Suppressor macrophage treated with lipopolysaccharide for 1 hour (primary cell): Measurements from ENCODE around the gene PCDHA7.
"Not testable (repeated sequence)": the region's sequence is repeated elsewhere in the genome, so short reads cannot be mapped to it uniquely, and the experiment has no call there.

Source experiments
- DNase-seq, 3 donors: peaks; one replicate each; pipeline ENCODE4 v3.0.0-alpha.2; 2020 to 2022

PCDHA7 gene

GRCh38 chr5:140833993-140834392 lies at the start of gene PCDHA7:
Gene PCDHA7, plus strand, starts transcription at chr5:140834269. Its CDS starts 115 bp downstream, at chr5:140834384.
- peak in 2 of 3 donors; percentile 5 to 18 for DNase-seq

DNA sequence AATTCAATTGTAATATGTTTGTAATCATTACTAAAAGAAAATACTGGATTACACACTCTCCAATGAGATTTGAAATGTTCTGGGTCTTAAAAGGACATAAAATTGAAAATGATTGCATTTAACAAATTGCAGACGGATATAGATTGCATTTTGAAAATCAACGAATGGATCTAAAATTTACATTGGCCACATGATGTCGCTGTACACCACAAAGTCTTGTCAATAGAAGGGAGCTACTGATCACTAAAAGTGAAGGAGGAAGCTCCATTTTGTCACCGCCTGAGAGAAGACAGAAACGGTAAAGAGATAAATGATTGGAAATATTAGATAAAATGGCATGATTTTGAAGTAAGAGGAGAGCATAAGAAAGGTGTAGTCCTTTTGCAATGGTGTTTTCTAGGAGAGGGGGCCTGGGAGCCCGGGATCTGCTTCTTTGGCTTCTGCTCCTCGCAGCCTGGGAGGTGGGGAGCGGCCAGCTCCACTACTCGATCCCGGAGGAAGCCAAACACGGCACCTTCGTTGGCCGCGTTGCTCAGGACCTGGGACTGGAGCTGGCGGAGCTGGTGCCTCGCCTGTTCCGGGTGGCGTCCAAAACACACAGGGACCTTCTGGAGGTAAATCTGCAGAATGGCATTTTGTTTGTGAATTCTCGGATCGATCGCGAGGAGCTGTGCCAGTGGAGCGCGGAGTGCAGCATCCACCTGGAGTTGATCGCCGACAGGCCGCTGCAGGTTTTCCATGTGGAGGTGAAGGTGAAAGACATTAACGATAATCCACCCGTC lies 48.0 kb upstream of the PCDHA7 start, which contains the start of gene PCDHA1:
PCDHA1 (plus strand) TSS at position 236 of the 782 bp plus-strand sequence.
- peak in 1 of 3 donors; percentile 5 for DNase-seq

DNA sequence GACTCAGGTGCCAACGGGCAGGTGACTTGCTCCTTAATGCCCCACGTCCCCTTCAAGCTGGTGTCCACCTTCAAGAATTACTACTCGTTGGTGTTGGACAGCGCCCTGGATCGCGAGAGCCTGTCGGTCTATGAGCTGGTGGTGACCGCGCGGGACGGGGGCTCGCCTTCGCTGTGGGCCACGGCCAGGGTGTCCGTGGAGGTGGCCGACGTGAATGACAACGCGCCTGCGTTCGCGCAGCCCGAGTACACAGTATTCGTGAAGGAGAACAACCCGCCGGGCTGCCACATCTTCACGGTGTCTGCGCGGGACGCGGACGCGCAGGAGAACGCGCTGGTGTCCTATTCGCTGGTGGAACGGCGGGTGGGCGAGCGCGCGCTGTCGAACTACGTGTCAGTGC lies 46.6 kb upstream of the PCDHA7 start:
- not testable (repeated sequence) for DNase-seq

GRCh38 chr5:140787849-140788504 lies 46.1 kb upstream of the PCDHA7 start:
- DNase-seq: not testable (repeated sequence)

DNA sequence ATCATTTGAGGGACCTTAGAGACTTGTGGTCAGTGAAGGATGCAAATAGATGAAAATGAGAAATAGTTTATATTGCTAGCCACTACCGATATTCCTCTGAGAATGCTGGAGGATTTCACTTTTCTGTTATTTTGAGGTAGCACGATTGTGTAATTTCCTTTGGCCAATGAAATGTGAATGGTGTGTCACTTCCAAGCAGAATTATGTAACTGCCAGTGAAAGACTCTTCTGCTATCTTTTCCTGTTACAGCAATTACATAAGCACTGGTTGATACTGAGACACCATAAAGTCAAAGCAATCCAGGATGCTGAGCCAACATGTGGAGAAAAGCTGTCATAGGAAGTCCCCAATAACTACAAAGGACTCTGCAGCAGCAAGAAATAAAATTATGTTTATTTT lies 43.0 kb upstream of the PCDHA7 start:
- DNase-seq: peak in 1 of 3 donors; percentile 2

- no peak for DNase-seq
Observed at GRCh38 chr5:140794595-140795258, 39.3 kb upstream of the PCDHA7 start, which contains the start of gene PCDHA2. Gene PCDHA2, plus strand, starts transcription at chr5:140794852.

GRCh38 chr5:140795259-140795641 lies 38.8 kb upstream of the PCDHA7 start:
- DNase-seq: no peak

- not testable (repeated sequence) for DNase-seq
Observed at GRCh38 chr5:140796072-140796717, 37.9 kb upstream of the PCDHA7 start.

- DNase-seq: no peak
Observed at GRCh38 chr5:140796718-140797095, 37.4 kb upstream of the PCDHA7 start.

GRCh38 chr5:140800816-140801493 lies 33.1 kb upstream of the PCDHA7 start, which contains the start of gene PCDHA3:
Gene PCDHA3, plus strand, starts transcription at chr5:140801057.
- peak in 1 of 3 donors; percentile 5 for DNase-seq

- DNase-seq: peak in 1 of 3 donors; percentile 2
Observed at GRCh38 chr5:140801494-140801841, 32.6 kb upstream of the PCDHA7 start.

- not testable (repeated sequence) for DNase-seq
Observed at GRCh38 chr5:140802381-140802780, 31.7 kb upstream of the PCDHA7 start.

- DNase-seq: no peak
Observed at GRCh38 chr5:140802781-140803271, 31.2 kb upstream of the PCDHA7 start.

- peak in 1 of 3 donors; percentile 23 for DNase-seq
Observed at GRCh38 chr5:140806834-140807775, 27.0 kb upstream of the PCDHA7 start, which contains the start of gene PCDHA4. Gene PCDHA4, plus strand, starts transcription at chr5:140807068.

- DNase-seq: not testable (repeated sequence)
Observed at GRCh38 chr5:140808241-140808888, 25.7 kb upstream of the PCDHA7 start.

DNA sequence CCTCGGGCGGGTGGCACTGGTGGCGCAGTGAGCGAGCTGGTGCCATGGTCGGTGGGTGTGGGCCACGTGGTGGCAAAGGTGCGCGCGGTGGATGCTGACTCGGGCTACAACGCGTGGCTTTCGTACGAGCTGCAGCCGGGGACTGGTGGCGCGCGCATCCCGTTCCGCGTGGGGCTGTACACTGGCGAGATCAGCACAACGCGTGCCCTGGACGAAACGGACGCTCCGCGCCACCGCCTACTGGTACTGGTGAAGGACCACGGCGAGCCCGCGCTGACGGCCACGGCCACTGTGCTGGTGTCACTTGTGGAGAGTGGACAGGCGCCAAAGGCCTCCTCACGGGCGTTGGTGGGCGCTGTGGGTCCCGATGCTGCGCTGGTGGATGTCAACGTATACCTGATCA lies 25.2 kb upstream of the PCDHA7 start:
- DNase-seq: no peak

- peak; percentile 20 to 34 (median 33) for DNase-seq
Observed at GRCh38 chr5:140821375-140822280, 12.4 kb upstream of the PCDHA7 start, which contains the start of gene PCDHA5. Gene PCDHA5, plus strand, starts transcription at chr5:140821613.

- no peak for DNase-seq
Observed at GRCh38 chr5:140822281-140822629, 11.8 kb upstream of the PCDHA7 start.

GRCh38 chr5:140822969-140823368 lies 11.1 kb upstream of the PCDHA7 start:
- DNase-seq: not testable (repeated sequence)
